Thyroid gland (tissue), 4 donors: ENCODE results near the gene KCNQ4.

Source experiments
- POLR2A ChIP-seq, 2 donors: fragments of 450-650 bp; IDR thresholded peaks; one replicate each; pipeline ENCODE4 v1.6.1; 2017; ENCODE audit warnings: antibody characterized with exemption in 2 of 2, mild to moderate bottlenecking in 2 of 2, moderate library complexity in 1 of 2
- TF ChIP-seq, protein P1 (sequence below), 6 experiments: fragments of 200-600 bp in 3 of 6; fragments of 450-650 bp in 3 of 6; sonication (generic) in 3 of 6; IDR thresholded peaks; one replicate each; pipeline ENCODE4 v1.5.1; 2016 to 2019; ENCODE audit warnings: antibody characterized with exemption in 6 of 6, mild to moderate bottlenecking in 2 of 6, inconsistent platforms in 1 of 6, moderate library complexity in 1 of 6

- TF ChIP-seq, protein P1, sequence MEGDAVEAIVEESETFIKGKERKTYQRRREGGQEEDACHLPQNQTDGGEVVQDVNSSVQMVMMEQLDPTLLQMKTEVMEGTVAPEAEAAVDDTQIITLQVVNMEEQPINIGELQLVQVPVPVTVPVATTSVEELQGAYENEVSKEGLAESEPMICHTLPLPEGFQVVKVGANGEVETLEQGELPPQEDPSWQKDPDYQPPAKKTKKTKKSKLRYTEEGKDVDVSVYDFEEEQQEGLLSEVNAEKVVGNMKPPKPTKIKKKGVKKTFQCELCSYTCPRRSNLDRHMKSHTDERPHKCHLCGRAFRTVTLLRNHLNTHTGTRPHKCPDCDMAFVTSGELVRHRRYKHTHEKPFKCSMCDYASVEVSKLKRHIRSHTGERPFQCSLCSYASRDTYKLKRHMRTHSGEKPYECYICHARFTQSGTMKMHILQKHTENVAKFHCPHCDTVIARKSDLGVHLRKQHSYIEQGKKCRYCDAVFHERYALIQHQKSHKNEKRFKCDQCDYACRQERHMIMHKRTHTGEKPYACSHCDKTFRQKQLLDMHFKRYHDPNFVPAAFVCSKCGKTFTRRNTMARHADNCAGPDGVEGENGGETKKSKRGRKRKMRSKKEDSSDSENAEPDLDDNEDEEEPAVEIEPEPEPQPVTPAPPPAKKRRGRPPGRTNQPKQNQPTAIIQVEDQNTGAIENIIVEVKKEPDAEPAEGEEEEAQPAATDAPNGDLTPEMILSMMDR (IDR thresholded peaks at IDR 0.05): no peak
- no peak for TF ChIP-seq POLR2A (IDR thresholded peaks at IDR 0.05)
These were observed 61.6 kb downstream of the KCNQ4 start for GRCh38 chr1:40844887-40845878.
